Loucy (cell line): ENCODE data around the gene CPPED1.

Source experiments
- H2AFZ ChIP-seq: fragments of 200-600 bp; sonication (generic); 2 replicates; pipeline ENCODE4 v1.6.0; 2016; ENCODE audit warnings: antibody characterized with exemption, mild to moderate bottlenecking, low read length, moderate library complexity
- H3F3A ChIP-seq: fragments of 200-600 bp; 2 replicates; pipeline ENCODE4 v1.6.0; 2016; ENCODE audit warnings: antibody characterized with exemption, low read depth, mild to moderate bottlenecking
- H3K27me3 ChIP-seq: fragments of 200-600 bp; sonication (generic); 2 replicates; pipeline ENCODE4 v1.6.1; 2014; ENCODE audit warnings: low read length, mild to moderate bottlenecking; ENCODE audit not compliant: insufficient read depth, poor library complexity, severe bottlenecking
- H3K36me3 ChIP-seq: fragments of 200-600 bp; sonication (generic); 2 replicates; pipeline ENCODE4 v1.6.1; 2016; ENCODE audit warnings: low read length; ENCODE audit not compliant: insufficient read depth
- H3K4me1 ChIP-seq: fragments of 200-600 bp; sonication (generic); 2 replicates; pipeline ENCODE4 v1.5.1; 2014; ENCODE audit warnings: low read length, mild to moderate bottlenecking; ENCODE audit not compliant: insufficient read depth, poor library complexity, severe bottlenecking
- H3K4me2 ChIP-seq: fragments of 200-600 bp; sonication (generic); 2 replicates; pipeline ENCODE4 v1.6.0; 2014; ENCODE audit warnings: antibody characterized with exemption, low read length, low read depth, mild to moderate bottlenecking; ENCODE audit not compliant: poor library complexity, severe bottlenecking
- H3K4me3 ChIP-seq: fragments of 200-600 bp; sonication (generic); 2 replicates; pipeline ENCODE4 v1.5.1; 2014; ENCODE audit warnings: low read length, mild to moderate bottlenecking, mixed read lengths; ENCODE audit not compliant: poor library complexity, severe bottlenecking
- H3K79me2 ChIP-seq: fragments of 200-600 bp; sonication (generic); 2 replicates; pipeline ENCODE4 v1.6.1; 2014; ENCODE audit warnings: low read length; ENCODE audit not compliant: insufficient read depth
- H3K9ac ChIP-seq: fragments of 200-600 bp; sonication (generic); 2 replicates; pipeline ENCODE4 v1.6.0; 2014; ENCODE audit warnings: mild to moderate bottlenecking, low read depth, low read length, moderate library complexity; ENCODE audit not compliant: poor library complexity, severe bottlenecking
- H3K9me2 ChIP-seq: fragments of 200-600 bp; sonication (generic); replicated peaks from 2 replicates; pipeline ENCODE4 v1.6.1; 2016; ENCODE audit warnings: low read depth, low read length, mixed read lengths
- H3K9me3 ChIP-seq: fragments of 200-600 bp; sonication (generic); 2 replicates; pipeline ENCODE4 v1.6.1; 2014; ENCODE audit warnings: mild to moderate bottlenecking, antibody characterized with exemption, low read length, low read depth; ENCODE audit not compliant: insufficient read depth
- H4K20me1 ChIP-seq: fragments of 200-600 bp; sonication (generic); 2 replicates; pipeline ENCODE4 v1.6.0; 2014; ENCODE audit warnings: antibody characterized with exemption, low read length, mild to moderate bottlenecking; ENCODE audit not compliant: insufficient read depth, poor library complexity, severe bottlenecking
- EZH2phosphoT487 ChIP-seq: fragments of 200-600 bp; IDR thresholded peaks from 2 replicates; pipeline ENCODE4 v1.6.1; 2018; ENCODE audit warnings: antibody characterized with exemption, mild to moderate bottlenecking, moderate library complexity, borderline replicate concordance
- TF ChIP-seq, protein P1 (sequence below): fragments of 200-600 bp; sonication (generic); conservative IDR thresholded peaks from 2 replicates; pipeline ENCODE4 v1.5.1; 2014; ENCODE audit warnings: mild to moderate bottlenecking, antibody characterized with exemption, low read length

CPPED1 gene, protein sequence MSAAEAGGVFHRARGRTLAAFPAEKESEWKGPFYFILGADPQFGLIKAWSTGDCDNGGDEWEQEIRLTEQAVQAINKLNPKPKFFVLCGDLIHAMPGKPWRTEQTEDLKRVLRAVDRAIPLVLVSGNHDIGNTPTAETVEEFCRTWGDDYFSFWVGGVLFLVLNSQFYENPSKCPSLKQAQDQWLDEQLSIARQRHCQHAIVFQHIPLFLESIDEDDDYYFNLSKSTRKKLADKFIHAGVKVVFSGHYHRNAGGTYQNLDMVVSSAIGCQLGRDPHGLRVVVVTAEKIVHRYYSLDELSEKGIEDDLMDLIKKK

GRCh38 chr16:12803203-12804093, at the start of gene CPPED1:
Gene CPPED1 (minus strand): TSS chr16:12803887. CDS start chr16:12803776, 111 bp downstream.
- Histone ChIP-seq H3K4me3 (no peak within 1 kb of the TSS), H3F3A (no peaks in the 10 kb centered on the region), H3K79me2 (no peaks in the 10 kb centered on the region), H3K4me2 (no peak within 1 kb of the TSS), H3K36me3 (no peaks in the 10 kb centered on the region), H3K9ac (no peak within 1 kb of the TSS), H3K9me3 (no peaks in the 10 kb centered on the region), H3K27me3 (no peaks in the 10 kb centered on the region), H3K9me2 (no peaks in the 10 kb centered on the region), H2AFZ (no peak within 1 kb of the TSS), H4K20me1 (no peaks in the 10 kb centered on the region), H3K4me1 (no peaks in the 10 kb centered on the region)
- no peak for TF ChIP-seq EZH2phosphoT487
- TF ChIP-seq, protein P1, sequence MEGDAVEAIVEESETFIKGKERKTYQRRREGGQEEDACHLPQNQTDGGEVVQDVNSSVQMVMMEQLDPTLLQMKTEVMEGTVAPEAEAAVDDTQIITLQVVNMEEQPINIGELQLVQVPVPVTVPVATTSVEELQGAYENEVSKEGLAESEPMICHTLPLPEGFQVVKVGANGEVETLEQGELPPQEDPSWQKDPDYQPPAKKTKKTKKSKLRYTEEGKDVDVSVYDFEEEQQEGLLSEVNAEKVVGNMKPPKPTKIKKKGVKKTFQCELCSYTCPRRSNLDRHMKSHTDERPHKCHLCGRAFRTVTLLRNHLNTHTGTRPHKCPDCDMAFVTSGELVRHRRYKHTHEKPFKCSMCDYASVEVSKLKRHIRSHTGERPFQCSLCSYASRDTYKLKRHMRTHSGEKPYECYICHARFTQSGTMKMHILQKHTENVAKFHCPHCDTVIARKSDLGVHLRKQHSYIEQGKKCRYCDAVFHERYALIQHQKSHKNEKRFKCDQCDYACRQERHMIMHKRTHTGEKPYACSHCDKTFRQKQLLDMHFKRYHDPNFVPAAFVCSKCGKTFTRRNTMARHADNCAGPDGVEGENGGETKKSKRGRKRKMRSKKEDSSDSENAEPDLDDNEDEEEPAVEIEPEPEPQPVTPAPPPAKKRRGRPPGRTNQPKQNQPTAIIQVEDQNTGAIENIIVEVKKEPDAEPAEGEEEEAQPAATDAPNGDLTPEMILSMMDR = no peak

- no peaks in the 10 kb centered on the region for H3K4me1 ChIP-seq
- TF ChIP-seq, protein P1 = no peak
- TF ChIP-seq EZH2phosphoT487 = no peak
- H3K9me2 ChIP-seq = no peaks in the 10 kb centered on the region
- H3K27me3 ChIP-seq = no peaks in the 10 kb centered on the region
- H3K79me2 ChIP-seq = no peaks in the 10 kb centered on the region
- H4K20me1 ChIP-seq = no peaks in the 10 kb centered on the region
- no peaks in the 10 kb centered on the region for H3K36me3 ChIP-seq
- no peak overlapping the region for H2AFZ ChIP-seq
- no peak overlapping the region for H3K9ac ChIP-seq
- H3K9me3 ChIP-seq = no peaks in the 10 kb centered on the region
- no peak overlapping the region for H3K4me2 ChIP-seq
- no peak overlapping the region for H3K4me3 ChIP-seq
- no peaks in the 10 kb centered on the region for H3F3A ChIP-seq
These were observed 46.5 kb upstream of the CPPED1 start for GRCh38 chr16:12850186-12850585.

GRCh38 chr16:12846592-12846991, 42.9 kb upstream of the CPPED1 start:
- no peaks in the 10 kb centered on the region for H3K4me1 ChIP-seq
- H3F3A ChIP-seq = no peaks in the 10 kb centered on the region
- TF ChIP-seq EZH2phosphoT487 = no peak
- TF ChIP-seq, protein P1 = no peak
- H4K20me1 ChIP-seq = no peaks in the 10 kb centered on the region
- H3K4me2 ChIP-seq = no peak overlapping the region
- no peak overlapping the region for H3K4me3 ChIP-seq
- H3K36me3 ChIP-seq = no peaks in the 10 kb centered on the region
- H3K9me3 ChIP-seq = no peaks in the 10 kb centered on the region
- H3K9ac ChIP-seq = no peak overlapping the region
- no peaks in the 10 kb centered on the region for H3K9me2 ChIP-seq
- no peak overlapping the region for H2AFZ ChIP-seq
- no peaks in the 10 kb centered on the region for H3K27me3 ChIP-seq
- H3K79me2 ChIP-seq = no peaks in the 10 kb centered on the region
